CD8-positive, alpha-beta memory T cell (primary cell): Measurements from ENCODE around the gene DUSP28. TPM values are rescaled to one million over a fixed set of nuclear protein-coding genes. Genes with fewer than 3 reads are reported as not detected.
A peak's percentile ranks its signal among the peaks of the same experiment; 100 is the strongest.

Source experiments
- CTCF ChIA-PET: fragments of 350-600 bp; sonication (Branson Sonifier 250); formaldehyde crosslinking; loops from one replicate; lab custom pipeline; 2021; ENCODE audit warnings: antibody characterized with exemption; lab: Charles Lee
- POLR2A ChIA-PET: fragments of 350-600 bp; sonication (Branson Sonifier 250); formaldehyde crosslinking; loops from one replicate; lab custom pipeline; 2021; ENCODE audit warnings: antibody characterized with exemption; lab: Charles Lee
- DNase-seq, 5 donors: peaks; one replicate each; pipeline versions ENCODE4 v3.0.0 to v3.0.0-alpha.2; 2020 to 2022; ENCODE audit warnings: mixed read lengths in 1 of 5
- H3K27ac ChIP-seq: one replicate; pipeline ENCODE4 v1.7.0; 2013; ENCODE audit warnings: low read depth, mild to moderate bottlenecking, low read length, moderate library complexity
- H3K27me3 ChIP-seq: 2 replicates; pipeline ENCODE4 v1.7.0; 2013; ENCODE audit warnings: low read length, mild to moderate bottlenecking; ENCODE audit not compliant: insufficient read depth, poor library complexity, severe bottlenecking
- H3K36me3 ChIP-seq: 2 replicates; pipeline ENCODE4 v1.7.0; 2013; ENCODE audit warnings: mild to moderate bottlenecking, low read length, moderate library complexity; ENCODE audit not compliant: insufficient read depth
- H3K4me1 ChIP-seq: 2 replicates; pipeline ENCODE4 v1.7.0; 2013; ENCODE audit warnings: mild to moderate bottlenecking, low read length, moderate library complexity; ENCODE audit not compliant: insufficient read depth
- H3K4me3 ChIP-seq: 2 replicates; pipeline ENCODE4 v1.7.0; 2013; ENCODE audit warnings: mild to moderate bottlenecking, low read length
- H3K9me3 ChIP-seq: 2 replicates; pipeline ENCODE4 v1.7.0; 2013; ENCODE audit warnings: mild to moderate bottlenecking, low read length
- H3K27ac Mint-ChIP-seq, 8 donors: one replicate each; pipeline ENCODE4 v1.8.0; 2020 to 2021; ENCODE audit warnings: mixed read lengths in 8 of 8, mild to moderate bottlenecking in 6 of 8, inconsistent platforms in 3 of 8, moderate library complexity in 3 of 8
- H3K27me3 Mint-ChIP-seq, 2 donors: one replicate each; pipeline ENCODE4 v1.8.0; 2020 to 2021; ENCODE audit warnings: mixed read lengths in 2 of 2, mild to moderate bottlenecking in 1 of 2, moderate library complexity in 1 of 2
- H3K36me3 Mint-ChIP-seq, 3 donors: one replicate each; pipeline ENCODE4 v1.8.0; 2020 to 2021; ENCODE audit warnings: mixed read lengths in 3 of 3, inconsistent platforms in 1 of 3, mild to moderate bottlenecking in 1 of 3
- H3K4me1 Mint-ChIP-seq, 3 donors: one replicate each; pipeline ENCODE4 v1.8.0; 2020 to 2021; ENCODE audit warnings: mixed read lengths in 3 of 3, inconsistent platforms in 1 of 3, mild to moderate bottlenecking in 1 of 3
- H3K4me3 Mint-ChIP-seq, 7 donors: one replicate each; pipeline ENCODE4 v1.8.0; 2020 to 2021; ENCODE audit warnings: mixed read lengths in 7 of 7, mild to moderate bottlenecking in 6 of 7, moderate library complexity in 4 of 7, inconsistent platforms in 2 of 7
- H3K9me3 Mint-ChIP-seq, 5 donors: one replicate each; pipeline ENCODE4 v1.8.0; 2020 to 2022; ENCODE audit warnings: mixed read lengths in 5 of 5, mild to moderate bottlenecking in 3 of 5, moderate library complexity in 2 of 5, inconsistent platforms in 1 of 5
- polyA plus RNA-seq: library from polyadenylated mRNA; unstranded; fragments of 300-500 nt; fragmentation: Illumina TruSeq; gene quantifications from one replicate; pipeline ENCODE4 v1.2.3, GENCODE V29; 2021
- total RNA-seq, 2 experiments: library from RNA; stranded (reverse); gene quantifications; one replicate each; pipeline ENCODE4 v1.2.3, GENCODE V29; 2021

DUSP28 gene
- total and polyA plus RNA-seq, 3 experiments from 2014 or later = 7.0 to 22.0 (median 7.0) TPM

- H3K9me3 ChIP-seq = no peaks in the 10 kb centered on the region
- POLR2A ChIA-PET = interaction anchor here (0.5 to 5.5 kb wide), 7 partner anchors 7 to 958 kb away, joined by 3 to 99 read pairs (median 7); partner anchors contain the start of gene CAPN10
- peak within 1 kb of the TSS; percentile 92 to 98 (median 95) for H3K4me3 Mint-ChIP-seq
- peaks cover 0 to 47% (median 9%) of the 10 kb centered on the region in 3 donors for H3K36me3 Mint-ChIP-seq
- H3K27me3 ChIP-seq = no peaks in the 10 kb centered on the region
- H3K27ac Mint-ChIP-seq = peak within 1 kb of the TSS; percentile 87 to 99 (median 97)
- peak within 1 kb of the TSS; percentile 85 for H3K4me3 ChIP-seq
- peak; percentile 45 to 69 (median 60) for DNase-seq
- no peaks in the 10 kb centered on the region for H3K36me3 ChIP-seq
- H3K4me1 Mint-ChIP-seq = peaks cover 57 to 82% (median 65%) of the 10 kb centered on the region in 3 donors
- no peaks in the 10 kb centered on the region for H3K27me3 Mint-ChIP-seq
- H3K27ac ChIP-seq = peak within 1 kb of the TSS; percentile 78
- H3K9me3 Mint-ChIP-seq = no peaks in the 10 kb centered on the region
- CTCF ChIA-PET = interaction anchor here (1.0 to 4.9 kb wide), 8 partner anchors 9 to 54 kb away, joined by 4 to 50 read pairs (median 16); partner anchors contain the start of genes ANKMY1 and CAPN10
- peaks cover 74% of the 10 kb centered on the region for H3K4me1 ChIP-seq
Measured at GRCh38 chr2:240567872-240568677, 7.9 kb downstream of the DUSP28 start, which contains the start of gene RNPEPL1. Gene RNPEPL1 (plus strand): TSS chr2:240568484. CDS start chr2:240568587, 103 bp downstream.

- H3K4me3 Mint-ChIP-seq = peak overlapping the region; percentile 84 to 95 (median 86)
- peaks cover 66% of the 10 kb centered on the region for H3K4me1 ChIP-seq
Measured at GRCh38 chr2:240568678-240569522, 8.7 kb downstream of the DUSP28 start.

GRCh38 chr2:240569523-240569997 lies 9.4 kb downstream of the DUSP28 start:
- Mint-ChIP-seq H3K27me3 (no peaks in the 10 kb centered on the region), H3K27ac (peak overlapping the region; percentile 66 to 88 (median 76)), H3K36me3 (peaks cover 0 to 42% (median 5%) of the 10 kb centered on the region in 3 donors), H3K4me3 (peak overlapping the region; percentile 84 to 95 (median 86)), H3K4me1 (peaks cover 46 to 67% (median 51%) of the 10 kb centered on the region in 3 donors), H3K9me3 (no peaks in the 10 kb centered on the region)
- H3K4me3 ChIP-seq = peak overlapping the region; percentile 85
- peaks cover 59% of the 10 kb centered on the region for H3K4me1 ChIP-seq
- ChIA-PET POLR2A (interaction anchor here (1.7 to 5.3 kb wide), 4 partner anchors 9 to 52 kb away, joined by 5 to 38 read pairs (median 18); partner anchors contain the start of gene CAPN10), CTCF (interaction anchor here (0.7 to 2.3 kb wide), 7 partner anchors 9 to 271 kb away, joined by 3 to 16 read pairs (median 5); partner anchors contain the start of genes CAPN10 and DUSP28)
- DNase-seq = peak in 1 of 5 donors; percentile 41
- H3K27me3 ChIP-seq = no peaks in the 10 kb centered on the region
- peaks cover 2% of the 10 kb centered on the region for H3K36me3 ChIP-seq
- H3K9me3 ChIP-seq = no peaks in the 10 kb centered on the region
- peak overlapping the region; percentile 54 for H3K27ac ChIP-seq

More at GRCh38 chr2:240568678-240569522, 8.7 kb downstream of the DUSP28 start:
- ChIA-PET POLR2A (interaction anchor here (0.5 to 5.3 kb wide), 8 partner anchors 8 to 958 kb away, joined by 3 to 38 read pairs (median 4); partner anchors contain the start of gene CAPN10), CTCF (interaction anchor here (0.7 to 2.3 kb wide), 8 partner anchors 8 to 272 kb away, joined by 3 to 16 read pairs (median 4); partner anchors contain the start of genes CAPN10 and DUSP28)
- Histone ChIP-seq H3K9me3 (no peaks in the 10 kb centered on the region), H3K4me3 (peak overlapping the region; percentile 85), H3K27ac (peak overlapping the region; percentile 54), H3K36me3 (no peaks in the 10 kb centered on the region), H3K27me3 (no peaks in the 10 kb centered on the region)
- DNase-seq = peak; percentile 49 to 81 (median 76)
- Mint-ChIP-seq H3K27me3 (no peaks in the 10 kb centered on the region), H3K36me3 (peaks cover 0 to 42% (median 7%) of the 10 kb centered on the region in 3 donors), H3K4me1 (peaks cover 53 to 73% (median 57%) of the 10 kb centered on the region in 3 donors), H3K9me3 (no peaks in the 10 kb centered on the region), H3K27ac (peak overlapping the region; percentile 66 to 88 (median 76))

DNA sequence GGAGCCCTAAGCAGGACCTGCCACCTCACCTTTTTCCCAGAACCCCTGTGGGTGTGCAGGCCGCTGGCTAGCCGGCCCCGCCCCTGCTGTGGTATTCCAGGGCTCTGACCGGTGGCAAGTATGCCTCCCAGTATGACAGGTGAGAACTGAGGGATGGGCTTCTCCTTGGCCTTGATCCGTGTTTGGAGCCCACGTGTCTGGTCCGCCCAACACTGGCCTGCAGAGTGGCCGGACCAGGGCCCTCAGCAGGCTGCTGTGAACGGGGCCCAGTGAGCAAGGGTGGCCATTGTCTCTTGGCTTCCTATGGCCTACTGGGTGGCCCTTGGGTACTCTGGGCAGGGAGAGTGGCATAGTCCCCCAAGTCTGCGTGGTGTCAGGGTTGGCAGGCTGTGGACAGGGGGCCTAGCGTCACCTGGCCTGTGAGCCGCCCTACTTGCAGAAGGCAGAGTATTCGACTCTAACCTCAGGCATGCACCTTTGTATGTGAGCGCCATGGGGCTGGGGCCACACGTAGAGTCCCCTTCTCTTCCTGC lies 9.9 kb downstream of the DUSP28 start:
- CTCF ChIA-PET = interaction anchor here (1.3 to 2.3 kb wide), 4 partner anchors 9 to 56 kb away, joined by 3 to 16 read pairs (median 10); partner anchors contain the start of genes CAPN10 and DUSP28
- peak overlapping the region; percentile 85 for H3K4me3 ChIP-seq

DNA sequence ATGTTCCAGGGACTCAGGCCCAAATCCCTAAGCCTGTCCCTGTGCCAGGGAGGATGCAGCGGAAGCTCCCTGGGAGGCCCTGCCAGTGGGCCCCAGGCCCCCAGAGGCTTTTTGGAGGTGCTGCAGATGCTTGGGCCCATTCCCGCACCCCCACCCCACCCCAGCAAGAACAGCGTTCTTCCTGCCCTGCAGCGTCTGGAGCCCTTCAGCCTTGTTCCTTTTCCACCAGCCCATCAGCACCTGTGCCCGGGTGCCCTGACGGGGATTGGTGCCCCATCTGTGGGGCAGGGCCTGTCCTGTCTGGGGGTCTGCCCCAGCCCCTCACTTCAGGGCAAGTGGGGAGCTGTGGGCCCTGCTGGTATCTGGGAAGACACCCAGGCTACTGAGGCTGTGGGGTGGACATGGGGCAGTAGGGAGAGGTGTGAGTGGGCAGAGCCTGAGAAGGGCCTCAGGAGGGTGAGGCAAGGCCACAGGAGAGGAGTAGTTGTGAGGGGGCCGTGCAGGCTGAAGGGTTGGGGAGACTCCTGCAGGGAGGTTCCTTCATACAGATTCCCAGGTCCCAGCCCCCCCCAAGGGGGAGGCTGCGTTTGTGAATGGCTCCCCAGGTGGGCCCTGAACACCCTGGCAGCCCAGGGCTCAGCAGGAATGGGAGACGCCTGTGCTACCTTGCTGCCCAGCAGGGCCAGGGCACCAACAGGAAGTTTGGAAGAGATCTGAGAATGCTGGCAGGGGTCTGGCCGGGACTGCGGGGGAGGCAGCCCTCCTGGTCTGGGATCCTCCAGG lies 10.6 kb downstream of the DUSP28 start:
- Histone ChIP-seq H3K4me3 (peak overlapping the region; percentile 85), H3K27ac (no peak overlapping the region), H3K4me1 (peaks cover 48% of the 10 kb centered on the region), H3K36me3 (peaks cover 12% of the 10 kb centered on the region), H3K27me3 (no peaks in the 10 kb centered on the region), H3K9me3 (no peaks in the 10 kb centered on the region)
- Mint-ChIP-seq H3K36me3 (peaks cover 0 to 46% (median 2%) of the 10 kb centered on the region in 3 donors), H3K27me3 (no peaks in the 10 kb centered on the region), H3K9me3 (no peaks in the 10 kb centered on the region), H3K4me1 (peaks cover 34 to 55% (median 39%) of the 10 kb centered on the region in 3 donors), H3K27ac (peak overlapping the region in 7 of 8 donors; percentile 29 to 81 (median 70)), H3K4me3 (peak overlapping the region; percentile 44 to 89 (median 86))
- POLR2A ChIA-PET = interaction anchor here (0.6 kb wide), 1 partner anchor 16 kb away, joined by 3 read pairs; the partner anchor contains the start of gene CAPN10
- peak in 1 of 5 donors; percentile 36 for DNase-seq
- CTCF ChIA-PET = interaction anchor here (1.3 kb wide), 1 partner anchor 57 kb away, joined by 3 read pairs; no protein-coding TSS in a partner anchor

More for the DNA sequence above, 9.9 kb downstream of the DUSP28 start:
- Histone ChIP-seq H3K4me1 (peaks cover 54% of the 10 kb centered on the region), H3K27me3 (no peaks in the 10 kb centered on the region), H3K9me3 (no peaks in the 10 kb centered on the region), H3K27ac (no peak overlapping the region), H3K36me3 (peaks cover 8% of the 10 kb centered on the region)
- Mint-ChIP-seq H3K27me3 (no peaks in the 10 kb centered on the region), H3K27ac (peak overlapping the region in 5 of 8 donors; percentile 66 to 76 (median 75)), H3K4me3 (peak overlapping the region; percentile 84 to 95 (median 86)), H3K36me3 (peaks cover 0 to 44% (median 2%) of the 10 kb centered on the region in 3 donors), H3K4me1 (peaks cover 41 to 62% (median 45%) of the 10 kb centered on the region in 3 donors), H3K9me3 (no peaks in the 10 kb centered on the region)
- no peak for DNase-seq
- POLR2A ChIA-PET = interaction anchor here (2.1 kb wide), 1 partner anchor 16 kb away, joined by 28 read pairs; the partner anchor contains the start of gene CAPN10

DNA sequence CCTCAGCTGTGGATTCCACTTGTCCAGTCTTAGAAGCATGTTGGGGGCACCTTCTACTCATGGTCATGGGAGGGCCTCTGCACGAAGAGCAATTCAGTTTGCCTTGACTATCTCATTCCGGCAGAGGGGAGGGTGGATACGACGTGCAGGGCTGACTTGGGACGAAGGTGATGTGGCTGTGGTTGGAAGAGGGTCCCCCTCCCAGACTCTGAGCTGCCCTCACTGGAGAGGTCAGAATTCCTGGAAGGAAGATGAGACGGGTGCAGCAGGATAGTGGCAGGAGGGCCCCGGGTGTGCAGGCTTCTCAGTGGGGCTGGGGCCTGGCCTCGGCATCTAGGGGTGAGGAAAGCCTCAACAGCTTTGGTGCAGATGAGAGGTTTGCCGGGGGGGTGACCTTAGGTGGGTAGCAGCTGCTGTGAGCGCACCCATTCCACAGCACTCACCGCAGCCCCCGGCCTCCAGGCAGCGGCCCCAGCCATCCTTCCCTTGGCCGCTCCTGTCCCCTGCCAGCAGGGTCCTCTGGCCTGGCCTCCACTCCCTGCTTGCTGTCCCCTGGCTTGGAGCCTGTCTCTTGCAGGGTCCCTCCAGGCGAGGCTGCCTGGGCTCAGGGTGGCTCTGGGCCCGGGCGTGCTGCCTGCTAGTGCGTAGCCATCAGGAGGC lies 11.3 kb downstream of the DUSP28 start:
- H3K4me3 Mint-ChIP-seq = peak overlapping the region; percentile 44 to 86 (median 49)
- H3K36me3 ChIP-seq = peaks cover 20% of the 10 kb centered on the region
- H3K9me3 ChIP-seq = no peaks in the 10 kb centered on the region
- no peaks in the 10 kb centered on the region for H3K27me3 ChIP-seq
- peaks cover 0 to 52% (median 2%) of the 10 kb centered on the region in 3 donors for H3K36me3 Mint-ChIP-seq
- H3K4me1 ChIP-seq = peaks cover 43% of the 10 kb centered on the region
- H3K27me3 Mint-ChIP-seq = no peaks in the 10 kb centered on the region
- ChIA-PET CTCF (interaction anchor here (1.3 kb wide), 1 partner anchor 58 kb away, joined by 3 read pairs; no protein-coding TSS in a partner anchor), POLR2A (interaction anchor here (0.6 to 1.2 kb wide), 2 partner anchors 10 to 15 kb away, joined by 3 read pairs; partner anchors contain the start of gene CAPN10)
- H3K4me1 Mint-ChIP-seq = peaks cover 33 to 49% (median 37%) of the 10 kb centered on the region in 3 donors
- H3K4me3 ChIP-seq = no peak overlapping the region
- H3K27ac Mint-ChIP-seq = peak overlapping the region in 7 of 8 donors; percentile 29 to 81 (median 70)
- DNase-seq = peak in 1 of 5 donors; percentile 36
- no peak overlapping the region for H3K27ac ChIP-seq
- no peaks in the 10 kb centered on the region for H3K9me3 Mint-ChIP-seq
